Peyer's patch (tissue), 4 donors: ENCODE data around the gene SLC6A3. TPM values are rescaled to one million over a fixed set of nuclear protein-coding genes. Genes with fewer than 3 reads are reported as not detected.

Source experiments
- DNase-seq, 3 donors: peaks; one replicate each; pipeline ENCODE4 v3.0.0-alpha.2; 2017 to 2019
- H3K27ac ChIP-seq, 4 donors: fragments of 200-600 bp; sonication (generic); one replicate each; pipeline ENCODE4 v1.5.1; 2016 to 2019
- H3K27me3 ChIP-seq, 2 donors: fragments of 200-600 bp; sonication (generic); one replicate each; pipeline ENCODE4 v1.5.1; 2019
- H3K36me3 ChIP-seq, 3 donors: fragments of 200-600 bp; sonication (generic); one replicate each; pipeline ENCODE4 v1.5.1; 2016 to 2019
- H3K4me1 ChIP-seq, 4 donors: fragments of 200-600 bp; sonication (generic); one replicate each; pipeline ENCODE4 v1.5.1; 2016 to 2019
- H3K4me3 ChIP-seq, 4 donors: fragments of 200-600 bp; sonication (generic); 1 replicate in 3 of 4; 2 replicates in 1 of 4; pipeline ENCODE4 v1.5.1; 2016 to 2019; ENCODE audit warnings: mild to moderate bottlenecking in 1 of 4
- H3K9me3 ChIP-seq, 4 donors: fragments of 200-600 bp; sonication (generic); one replicate each; pipeline ENCODE4 v1.5.1; 2016 to 2019; ENCODE audit warnings: mild to moderate bottlenecking in 1 of 4
- POLR2A ChIP-seq, 2 donors: fragments of 450-650 bp; IDR thresholded peaks; one replicate each; pipeline ENCODE4 v1.5.1; 2017; ENCODE audit warnings: antibody characterized with exemption in 2 of 2, mild to moderate bottlenecking in 2 of 2, moderate library complexity in 2 of 2
- total RNA-seq, 4 donors: library from RNA; depleted of rRNA; stranded (reverse); fragments of >200 nt; gene quantifications; one replicate each; pipeline ENCODE4 v1.1.0, GENCODE V29; 2016
- TF ChIP-seq, protein P1 (sequence below), 6 experiments: fragments of 450-650 bp in 4 of 6; fragments of 200-600 bp in 2 of 6; sonication (generic) in 1 of 6; IDR thresholded peaks; one replicate each; pipeline ENCODE4 v1.5.1; 2017 to 2019; ENCODE audit warnings: antibody characterized with exemption in 6 of 6, mild to moderate bottlenecking in 3 of 6, moderate library complexity in 1 of 6

Gene SLC6A3
- total RNA-seq, 4 donors from 2014 or later, result 0.40 to 0.70 TPM; not detected in 2

DNA sequence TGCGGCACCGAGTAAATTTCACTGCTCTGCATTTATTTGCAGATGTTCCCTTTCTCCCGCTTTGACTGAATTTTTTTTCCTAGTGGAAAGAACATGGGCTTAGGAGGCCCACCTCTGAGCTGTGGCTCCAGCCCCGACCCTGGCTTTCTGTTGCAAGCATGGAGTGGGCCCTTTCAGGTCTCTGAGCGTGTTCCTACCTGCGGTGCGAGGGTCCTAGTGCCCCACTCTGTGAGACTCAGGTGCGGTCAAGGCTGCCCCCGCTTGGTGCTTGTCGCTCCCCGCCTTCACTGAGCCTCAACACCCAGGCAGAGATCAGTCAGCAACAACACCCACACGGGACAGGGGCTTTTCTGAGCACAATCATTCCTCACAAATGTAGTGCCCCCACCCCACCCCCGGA, 32.0 kb downstream of the SLC6A3 start:
- TF ChIP-seq POLR2A (IDR thresholded peaks at IDR 0.05), result no peak
- TF ChIP-seq, protein P1, sequence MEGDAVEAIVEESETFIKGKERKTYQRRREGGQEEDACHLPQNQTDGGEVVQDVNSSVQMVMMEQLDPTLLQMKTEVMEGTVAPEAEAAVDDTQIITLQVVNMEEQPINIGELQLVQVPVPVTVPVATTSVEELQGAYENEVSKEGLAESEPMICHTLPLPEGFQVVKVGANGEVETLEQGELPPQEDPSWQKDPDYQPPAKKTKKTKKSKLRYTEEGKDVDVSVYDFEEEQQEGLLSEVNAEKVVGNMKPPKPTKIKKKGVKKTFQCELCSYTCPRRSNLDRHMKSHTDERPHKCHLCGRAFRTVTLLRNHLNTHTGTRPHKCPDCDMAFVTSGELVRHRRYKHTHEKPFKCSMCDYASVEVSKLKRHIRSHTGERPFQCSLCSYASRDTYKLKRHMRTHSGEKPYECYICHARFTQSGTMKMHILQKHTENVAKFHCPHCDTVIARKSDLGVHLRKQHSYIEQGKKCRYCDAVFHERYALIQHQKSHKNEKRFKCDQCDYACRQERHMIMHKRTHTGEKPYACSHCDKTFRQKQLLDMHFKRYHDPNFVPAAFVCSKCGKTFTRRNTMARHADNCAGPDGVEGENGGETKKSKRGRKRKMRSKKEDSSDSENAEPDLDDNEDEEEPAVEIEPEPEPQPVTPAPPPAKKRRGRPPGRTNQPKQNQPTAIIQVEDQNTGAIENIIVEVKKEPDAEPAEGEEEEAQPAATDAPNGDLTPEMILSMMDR (IDR thresholded peaks at IDR 0.05), result no peak
- DNase-seq, result peak in 1 of 3 donors; percentile 25
- H3K36me3 ChIP-seq, result no peaks in the 10 kb centered on the region
- no peaks in the 10 kb centered on the region for H3K4me1 ChIP-seq
- H3K4me3 ChIP-seq, result no peak overlapping the region
- H3K27me3 ChIP-seq, result no peaks in the 10 kb centered on the region
- H3K9me3 ChIP-seq, result no peaks in the 10 kb centered on the region
- no peak overlapping the region for H3K27ac ChIP-seq

DNA sequence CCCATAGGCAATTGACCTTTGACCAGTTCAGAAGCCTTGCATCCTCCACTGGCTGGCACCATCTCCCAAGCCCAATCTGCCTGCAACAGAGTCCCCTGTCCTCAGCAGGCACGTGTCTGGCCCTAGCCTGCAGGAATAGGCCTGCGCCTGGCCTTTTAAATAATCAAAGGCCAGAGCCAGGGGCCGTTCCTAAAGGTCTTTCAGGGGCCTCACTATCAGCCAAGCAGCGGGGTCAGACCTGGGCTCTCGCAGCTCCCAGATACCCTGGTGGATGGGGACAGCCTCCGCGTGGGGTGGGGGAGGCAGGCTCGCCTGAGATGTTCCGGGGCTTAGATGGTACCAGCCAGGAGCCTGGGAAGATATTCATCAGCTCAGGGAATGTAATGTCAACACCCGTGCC, 32.6 kb downstream of the SLC6A3 start:
- Histone ChIP-seq H3K36me3 (no peaks in the 10 kb centered on the region), H3K9me3 (no peaks in the 10 kb centered on the region), H3K4me3 (no peak overlapping the region), H3K27ac (no peak overlapping the region), H3K4me1 (no peaks in the 10 kb centered on the region), H3K27me3 (no peaks in the 10 kb centered on the region)
- no peak for DNase-seq
- TF ChIP-seq, protein P1 (IDR thresholded peaks at IDR 0.05), result no peak
- TF ChIP-seq POLR2A (IDR thresholded peaks at IDR 0.05), result no peak

DNA sequence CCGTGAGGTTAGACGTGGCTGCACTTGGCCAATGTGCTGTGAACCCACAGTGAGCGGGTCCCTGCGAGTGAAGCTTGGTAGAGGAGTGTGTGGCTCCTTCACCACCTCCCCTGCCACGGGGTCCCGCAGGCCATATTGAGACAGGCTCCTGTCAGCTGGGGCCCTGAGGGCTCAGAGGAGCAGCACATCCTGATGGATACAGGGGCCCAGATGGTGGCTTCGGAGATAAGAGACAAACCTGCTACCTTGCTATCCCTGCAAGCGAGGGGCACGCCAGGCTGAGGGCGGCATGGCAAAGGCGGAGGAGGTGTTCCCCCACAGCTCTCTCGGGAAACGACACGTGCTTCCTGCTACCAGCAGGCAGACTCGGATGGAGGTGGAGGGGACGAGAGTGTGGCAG, 33.1 kb downstream of the SLC6A3 start:
- TF ChIP-seq, protein P1 (IDR thresholded peaks at IDR 0.05), result no peak
- no peak for TF ChIP-seq POLR2A (IDR thresholded peaks at IDR 0.05)
- Histone ChIP-seq H3K4me1 (no peaks in the 10 kb centered on the region), H3K36me3 (no peaks in the 10 kb centered on the region), H3K27ac (no peak overlapping the region), H3K27me3 (no peaks in the 10 kb centered on the region), H3K9me3 (no peaks in the 10 kb centered on the region), H3K4me3 (no peak overlapping the region)
- DNase-seq, result peak in 1 of 3 donors; percentile 20

DNA sequence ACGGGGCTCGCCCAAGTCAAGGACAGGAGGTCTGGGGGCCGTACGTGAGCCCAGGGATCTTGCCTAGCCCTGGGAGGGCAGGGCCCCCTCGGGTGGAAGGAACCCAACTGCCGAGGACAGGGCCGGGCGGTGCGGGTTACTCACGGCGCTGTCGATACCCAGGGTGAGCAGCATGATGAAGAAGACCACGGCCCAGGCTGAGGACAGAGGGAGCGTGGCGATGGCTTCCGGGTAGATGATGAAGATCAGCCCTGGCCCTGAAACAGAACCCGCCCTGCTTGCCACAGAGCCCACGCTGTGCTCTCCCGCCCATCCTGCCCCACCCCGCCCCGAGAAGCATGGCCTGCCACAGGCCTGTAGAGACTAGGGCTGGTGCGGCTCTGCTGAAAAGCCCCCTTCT, 34.1 kb downstream of the SLC6A3 start:
- peak in 2 of 3 donors; percentile 28 to 39 for DNase-seq
- Histone ChIP-seq H3K27me3 (no peaks in the 10 kb centered on the region), H3K4me1 (no peaks in the 10 kb centered on the region), H3K36me3 (no peaks in the 10 kb centered on the region), H3K4me3 (no peak overlapping the region), H3K9me3 (no peaks in the 10 kb centered on the region), H3K27ac (no peak overlapping the region)
- TF ChIP-seq, protein P1 (IDR thresholded peaks at IDR 0.05), result no peak
- TF ChIP-seq POLR2A (IDR thresholded peaks at IDR 0.05), result no peak

DNA sequence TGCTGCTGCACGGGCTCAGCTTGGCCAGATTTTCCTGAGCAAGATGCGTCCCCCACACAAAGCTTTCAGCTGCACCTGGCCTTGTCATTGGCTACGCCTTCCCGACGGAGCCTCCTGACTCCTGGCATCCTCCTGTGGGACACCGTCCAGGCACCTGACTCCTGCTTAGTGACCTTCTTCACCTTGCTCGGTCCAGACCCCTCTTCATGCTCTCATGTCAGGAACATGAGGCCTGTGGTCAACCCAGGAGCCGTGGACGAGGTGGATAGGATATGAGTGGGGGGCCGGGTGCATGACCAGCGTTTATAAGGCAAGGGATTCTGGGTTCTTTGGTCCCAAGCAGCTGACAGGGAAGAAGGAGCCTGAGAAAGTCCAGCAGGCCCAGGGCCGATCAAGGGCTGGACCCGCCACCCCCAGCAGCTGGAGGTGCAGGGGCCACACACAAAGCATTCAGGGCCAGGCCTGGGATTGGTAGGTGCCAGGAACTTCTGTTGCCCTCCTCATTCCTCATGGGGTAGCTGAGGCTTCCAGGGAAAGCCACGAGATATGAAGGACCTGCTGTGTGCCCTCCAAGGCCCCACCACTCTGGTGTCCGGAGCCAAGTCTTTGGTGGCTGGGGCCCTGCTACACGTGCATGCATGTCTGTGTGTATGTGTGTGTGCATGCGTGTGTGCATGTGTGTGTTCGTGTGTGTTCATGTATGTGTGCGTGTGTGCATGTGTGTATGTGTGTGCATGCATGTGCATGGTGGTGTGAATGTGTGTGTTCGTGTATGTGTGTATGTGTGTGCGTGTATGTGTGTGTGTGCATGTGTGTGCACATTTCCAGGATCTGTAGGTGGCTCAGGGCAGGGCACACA, 34.9 kb downstream of the SLC6A3 start:
- no peaks in the 10 kb centered on the region for H3K4me1 ChIP-seq
- H3K9me3 ChIP-seq, result no peaks in the 10 kb centered on the region
- no peak for TF ChIP-seq POLR2A (IDR thresholded peaks at IDR 0.05)
- TF ChIP-seq, protein P1 (IDR thresholded peaks at IDR 0.05), result no peak
- H3K36me3 ChIP-seq, result no peaks in the 10 kb centered on the region
- H3K4me3 ChIP-seq, result no peak overlapping the region
- DNase-seq, result peak in 2 of 3 donors; percentile 13 to 27
- H3K27me3 ChIP-seq, result no peaks in the 10 kb centered on the region
- no peak overlapping the region for H3K27ac ChIP-seq
